Adipose tissue (tissue), 3 donors: ENCODE measurements around the gene ODAD3. TPM values are rescaled to one million over a fixed set of nuclear protein-coding genes. Genes with fewer than 3 reads are reported as not detected.
"Not testable (repeated sequence)": the region's sequence is repeated elsewhere in the genome, so short reads cannot be mapped to it uniquely, and the experiment has no call there.

Experiments used
- H3K27ac ChIP-seq: one replicate; pipeline ENCODE4 v1.5.1; 2013; ENCODE audit warnings: low read depth, low read length
- WGBS, 3 donors: extraction: QIAGEN DNeasy Blood & Tissue Kit; methylation state at CpG; one replicate each; pipeline ENCODE4 v1.1.7; 2013; 5-methylcytosine and 5-hydroxymethylcytosine counted together
- polyA plus RNA-seq, 3 donors: library from polyadenylated mRNA; stranded (reverse); fragments of 200-250 nt; gene quantifications; one replicate each; pipeline ENCODE4 v1.2.3, GENCODE V29; 2013
- donor health status: healthy with polysubstance abuse.
- donor health status: Bipolar disorder and iron deficiency.
- donor health status: healthy.

Gene ODAD3
- polyA plus RNA-seq, 3 donors: 0.15 to 0.30 TPM; not detected in 1

DNA sequence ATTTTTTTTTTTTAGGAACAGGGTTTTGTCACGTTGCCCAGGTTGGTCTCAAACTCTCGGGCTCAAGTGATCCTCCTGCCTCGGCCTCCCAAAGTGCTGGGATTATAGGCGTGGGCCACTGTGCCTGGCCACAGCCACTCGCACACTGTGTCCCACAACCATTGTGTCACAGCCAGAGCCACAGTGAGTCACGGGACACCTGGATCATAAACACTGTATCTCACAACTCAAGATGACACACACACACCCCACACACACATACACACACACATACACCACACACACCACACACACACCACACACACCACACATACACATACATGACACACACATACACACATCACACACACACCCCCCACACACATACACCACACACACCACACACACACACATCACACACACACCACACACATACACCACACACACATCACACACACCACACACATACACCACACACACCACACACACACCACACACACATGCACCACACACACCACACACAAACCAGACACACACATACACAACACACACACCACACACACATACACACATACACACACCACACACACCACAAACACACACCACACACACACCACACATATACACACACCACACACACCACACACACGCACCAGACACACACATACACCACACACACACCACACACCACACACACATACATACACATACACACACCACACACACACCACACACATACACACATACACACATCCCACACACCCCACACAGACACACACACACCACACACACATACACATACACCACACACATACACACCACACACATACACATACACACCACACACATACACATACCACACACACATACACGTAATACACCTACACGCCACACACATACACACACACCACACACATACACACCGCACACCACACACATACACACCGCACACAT, 29.7 kb upstream of the ODAD3 start:
- H3K27ac ChIP-seq: no peak overlapping the region
- 76 to 87% (median 82%) methylated on average over 11 of the region's 11 CpGs for WGBS, 3 donors

DNA sequence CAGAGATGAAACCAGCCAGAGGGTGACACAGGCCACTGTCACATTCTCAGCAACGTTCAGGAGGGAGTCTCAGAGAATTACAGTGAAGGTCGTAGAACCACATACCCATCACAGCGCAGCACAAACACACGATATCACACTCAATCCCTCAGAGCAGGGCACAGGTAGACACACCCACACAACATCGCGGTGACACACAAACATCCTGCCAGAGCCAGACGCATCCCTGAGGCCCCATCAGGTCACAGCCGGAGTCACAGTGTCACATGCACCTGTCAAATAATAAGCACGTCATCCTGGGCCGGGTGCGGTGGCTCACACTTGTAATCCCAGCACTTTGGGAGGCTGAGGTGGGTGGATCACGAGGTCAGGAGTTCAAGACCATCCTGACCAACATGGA, 28.5 kb upstream of the ODAD3 start:
- 69 to 74% (median 69%) methylated on average over 12 of the region's 12 CpGs for WGBS, 3 donors
- H3K27ac ChIP-seq: no peak overlapping the region

GRCh38 chr19:11461453-11461852, 26.5 kb upstream of the ODAD3 start:
- no peak overlapping the region for H3K27ac ChIP-seq
- 43 to 69% (median 67%) methylated on average over 2 of the region's 2 CpGs for WGBS, 3 donors

GRCh38 chr19:11460207-11460606, 25.3 kb upstream of the ODAD3 start:
- H3K27ac ChIP-seq: no peak overlapping the region
- WGBS, 3 donors: 47 to 52% (median 51%) methylated on average over 4 of the region's 4 CpGs

- 77 to 82% (median 80%) methylated on average over 11 of the region's 11 CpGs for WGBS, 3 donors
- not testable (repeated sequence) for H3K27ac ChIP-seq
These were observed 24.0 kb upstream of the ODAD3 start for GRCh38 chr19:11458912-11459311.

DNA sequence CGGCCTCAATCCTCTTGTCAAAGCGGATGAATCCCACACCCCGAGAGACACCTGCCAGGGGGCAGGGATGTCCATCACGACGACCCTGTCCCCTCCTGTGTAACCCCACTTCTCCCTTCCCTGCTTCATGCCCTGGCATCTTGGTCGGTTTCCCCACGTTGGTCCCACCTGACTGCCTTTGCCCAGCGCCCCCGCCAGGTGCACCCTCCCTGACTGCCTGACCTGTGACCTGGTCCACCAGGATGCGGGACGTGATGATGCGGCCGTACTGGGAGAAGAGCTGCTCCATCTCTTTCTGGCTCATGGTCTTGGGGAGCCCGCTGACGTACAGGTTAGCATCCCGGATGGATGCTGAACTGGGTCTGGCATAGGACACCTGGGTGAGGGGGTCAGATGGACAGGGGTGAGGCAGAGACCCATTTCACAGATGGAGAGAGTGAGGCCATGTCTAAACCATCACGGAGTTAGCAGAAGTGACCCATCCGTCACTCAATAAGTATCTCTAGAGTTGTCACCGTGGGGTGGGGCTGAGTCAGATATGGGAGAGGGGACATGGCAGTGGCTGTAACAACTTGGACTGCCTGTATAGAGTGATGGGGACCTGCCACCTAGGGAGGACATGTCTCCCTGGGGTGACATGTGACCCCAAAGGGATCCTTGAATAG, 23.4 kb upstream of the ODAD3 start:
- WGBS, 3 donors: 74 to 87% (median 86%) methylated on average over 14 to 19 of the region's 19 CpGs
- H3K27ac ChIP-seq: no peak overlapping the region

GRCh38 chr19:11457831-11458230, 22.9 kb upstream of the ODAD3 start:
- WGBS, 3 donors: 79 to 90% (median 87%) methylated on average over 20 of the region's 20 CpGs
- no peak overlapping the region for H3K27ac ChIP-seq

- WGBS, 3 donors: 21 to 40% (median 26%) methylated on average over 15 to 18 of the region's 18 CpGs
- H3K27ac ChIP-seq: no peak overlapping the region
These were observed 22.2 kb upstream of the ODAD3 start for GRCh38 chr19:11457115-11457514.

- H3K27ac ChIP-seq: no peak overlapping the region
- 85 to 94% (median 94%) methylated on average over 7 of the region's 7 CpGs for WGBS, 3 donors
These were observed 21.7 kb upstream of the ODAD3 start for GRCh38 chr19:11456659-11457058.

DNA sequence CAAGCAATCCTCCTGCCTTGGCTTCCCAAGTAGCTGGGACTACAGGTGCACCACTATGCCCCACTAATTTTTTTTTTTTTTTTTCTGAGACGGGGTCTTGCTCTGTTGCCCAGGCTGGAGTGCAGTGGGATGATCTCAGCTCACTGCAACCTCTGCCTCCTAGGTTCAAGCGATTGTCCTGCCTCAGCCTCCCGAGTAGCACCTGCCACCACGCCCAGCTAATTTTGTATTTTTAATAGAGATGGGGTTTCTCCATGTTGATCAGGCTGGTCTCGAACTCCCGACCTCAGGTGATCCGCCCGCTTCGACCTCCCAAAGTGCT, 20.3 kb upstream of the ODAD3 start:
- WGBS, 3 donors: 88 to 93% (median 90%) methylated on average over 9 of the region's 9 CpGs
- H3K27ac ChIP-seq: not testable (repeated sequence)

- WGBS, 3 donors: 53 to 56% (median 55%) methylated on average over 26 to 27 of the region's 27 CpGs
- H3K27ac ChIP-seq: no peak overlapping the region
These were observed 18.8 kb upstream of the ODAD3 start for GRCh38 chr19:11453468-11454341.

DNA sequence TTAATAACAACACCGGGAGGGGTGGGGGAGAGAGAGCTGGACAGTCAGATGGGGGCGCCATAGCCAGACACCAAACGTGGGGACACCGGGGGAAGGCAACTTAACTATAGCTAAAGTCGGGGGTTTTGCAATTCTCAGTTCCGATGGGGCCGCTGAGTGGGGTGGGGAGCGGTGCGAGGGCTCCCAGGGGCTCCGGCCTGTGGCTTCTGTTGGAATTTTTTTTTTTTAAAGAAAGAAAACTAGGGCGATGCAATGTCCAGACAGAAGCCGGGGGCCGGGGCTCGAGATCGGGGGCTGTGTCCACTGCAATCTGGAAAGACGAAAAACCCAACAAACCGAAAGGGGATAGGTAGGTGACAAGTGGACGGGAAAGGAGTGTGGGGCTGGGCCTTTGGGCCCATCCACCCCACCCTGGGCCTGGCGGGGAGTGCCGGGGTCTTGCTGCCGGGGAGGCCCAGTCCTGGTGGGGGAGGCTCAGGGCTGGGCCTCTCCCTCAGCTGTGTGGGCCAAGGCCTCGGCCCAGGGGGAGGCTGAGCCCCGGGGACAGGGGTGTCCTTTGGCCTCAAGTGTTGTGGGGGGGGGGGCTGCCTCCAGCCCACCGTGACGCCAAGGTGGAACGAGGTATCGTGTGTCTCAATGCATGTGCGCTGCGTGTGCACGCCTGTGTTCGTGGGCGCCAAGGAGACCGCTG, 17.8 kb upstream of the ODAD3 start:
- H3K27ac ChIP-seq: no peak overlapping the region
- 70 to 79% (median 72%) methylated on average over 33 of the region's 33 CpGs for WGBS, 3 donors

DNA sequence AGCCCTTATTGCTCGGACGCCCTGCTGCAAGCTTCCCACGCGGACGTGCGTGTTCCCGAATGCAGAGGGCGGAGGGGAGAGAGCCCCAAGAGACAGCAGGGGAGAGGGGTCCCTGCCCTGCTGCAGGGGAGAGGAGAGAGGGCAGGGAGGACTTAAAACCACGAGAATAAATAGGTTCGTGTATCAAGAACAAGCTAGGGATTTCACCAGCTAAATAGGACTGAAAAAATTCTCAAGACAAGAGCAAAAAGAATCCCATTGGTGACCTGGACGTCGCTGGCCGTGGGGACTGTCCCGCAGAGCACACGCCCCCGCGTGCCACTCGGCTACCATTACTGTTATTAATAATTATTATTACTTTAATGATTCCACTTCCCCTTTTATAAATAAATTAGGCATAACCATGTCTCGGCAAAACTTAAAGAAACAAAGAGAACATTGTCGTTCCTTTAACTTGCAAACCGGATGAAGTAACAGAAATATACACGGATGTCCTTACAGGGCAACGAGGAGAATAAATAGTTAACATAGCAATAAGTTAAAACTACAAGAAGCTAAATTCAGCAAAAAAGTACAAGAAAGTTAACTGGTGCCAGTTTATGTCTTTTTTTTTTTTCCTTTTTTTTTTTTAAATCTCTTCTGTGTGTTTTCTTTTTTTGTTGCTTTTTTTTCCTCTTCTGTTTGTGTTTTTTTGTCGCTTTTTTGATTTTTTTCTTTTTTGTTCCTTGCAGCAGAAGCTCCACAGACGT, 17.1 kb upstream of the ODAD3 start:
- no peak overlapping the region for H3K27ac ChIP-seq
- WGBS, 3 donors: 31 to 48% (median 40%) methylated on average over 25 of the region's 25 CpGs

GRCh38 chr19:11451327-11451870, 16.5 kb upstream of the ODAD3 start:
- no peak overlapping the region for H3K27ac ChIP-seq
- 44 to 49% (median 45%) methylated on average over 12 to 13 of the region's 13 CpGs for WGBS, 3 donors

- WGBS, 3 donors: 89 to 92% (median 91%) methylated on average over 21 of the region's 21 CpGs
- H3K27ac ChIP-seq: no peak overlapping the region
These were observed 15.8 kb upstream of the ODAD3 start for GRCh38 chr19:11450570-11451326.

GRCh38 chr19:11448923-11449554, 14.1 kb upstream of the ODAD3 start:
- 94 to 96% (median 95%) methylated on average over 27 to 31 of the region's 31 CpGs for WGBS, 3 donors
- H3K27ac ChIP-seq: no peak overlapping the region
